Stomach (tissue), 9 donors: ENCODE data around the gene EFHC2. TPM values are rescaled to one million over a fixed set of nuclear protein-coding genes. Genes with fewer than 3 reads are reported as not detected.

Experiments used
- DNase-seq, 2 donors: peaks; one replicate each; pipeline versions ENCODE4 v3.0.0 to v3.0.0-alpha.2; 2013 to 2019
- H3K27ac ChIP-seq, 5 donors: fragments of 200-600 bp in 4 of 5; sonication (generic) in 4 of 5; one replicate each; pipeline ENCODE4 v1.5.1; 2013 to 2019; ENCODE audit warnings: mild to moderate bottlenecking in 1 of 5, moderate library complexity in 1 of 5
- H3K27me3 ChIP-seq, 3 donors: fragments of 200-600 bp; sonication (generic); one replicate each; pipeline ENCODE4 v1.5.1; 2017 to 2019; ENCODE audit warnings: mixed run types in 1 of 3
- H3K36me3 ChIP-seq, 4 donors: fragments of 200-600 bp; sonication (generic); 1 replicate in 3 of 4; 2 replicates in 1 of 4; pipeline ENCODE4 v1.5.1; 2016 to 2019
- H3K4me1 ChIP-seq, 4 donors: fragments of 200-600 bp; sonication (generic); one replicate each; pipeline ENCODE4 v1.5.1; 2016 to 2019
- H3K4me3 ChIP-seq, 4 donors: fragments of 200-600 bp; sonication (generic) in 3 of 4; one replicate each; pipeline ENCODE4 v1.5.1; 2016 to 2019; ENCODE audit warnings: mild to moderate bottlenecking in 1 of 4
- H3K9me3 ChIP-seq, 4 donors: fragments of 200-600 bp; sonication (generic); one replicate each; pipeline ENCODE4 v1.5.1; 2016 to 2019
- EP300 ChIP-seq: sonication (generic); formaldehyde crosslinking; IDR thresholded peaks from one replicate; pipeline ENCODE4 v1.6.1; 2017; ENCODE audit warnings: antibody characterized with exemption
- POLR2A ChIP-seq, 4 donors: fragments of 450-650 bp; IDR thresholded peaks; one replicate each; pipeline ENCODE4 v1.6.1; 2016; ENCODE audit warnings: antibody characterized with exemption in 4 of 4, control low read depth in 2 of 4, mild to moderate bottlenecking in 1 of 4, moderate library complexity in 1 of 4
- POLR2AphosphoS5 ChIP-seq, 3 donors: sonication (generic); formaldehyde crosslinking; IDR thresholded peaks; one replicate each; pipeline ENCODE4 v1.6.1; 2016; ENCODE audit warnings: antibody characterized with exemption in 3 of 3
- WGBS, 5 donors: extraction: QIAGEN DNeasy Blood & Tissue Kit in 3 of 5; methylation state at CpG; one replicate each; pipeline versions ENCODE4 v1.1.5 to v1.1.7; 2013 to 2018; 5-methylcytosine and 5-hydroxymethylcytosine counted together
- intact Hi-C: fragments of 100-400 bp; cut with DNase I; formaldehyde crosslinking; loops from one replicate; pipeline ENCODE4 v1.15.1; 2023; ENCODE audit warnings: low total_unique reads
- polyA plus RNA-seq, 3 donors: library from polyadenylated mRNA; stranded (reverse); fragments of 200-250 nt; gene quantifications; one replicate each; pipeline ENCODE4 v1.2.3, GENCODE V29; 2013
- total RNA-seq, 5 donors: library from RNA; depleted of rRNA; stranded (reverse); fragments of >200 nt; gene quantifications; one replicate each; pipeline versions ENCODE4 v1.1.0 to v1.2.3, GENCODE V29; 2014 to 2016
- TF ChIP-seq, protein P1 (sequence below), 7 experiments: fragments of 450-650 bp in 4 of 7; fragments of 200-600 bp in 3 of 7; sonication (generic) in 3 of 7; IDR thresholded peaks; one replicate each; pipeline ENCODE4 v1.5.1; 2016 to 2019; ENCODE audit warnings: antibody characterized with exemption in 7 of 7, control low read depth in 2 of 7, mild to moderate bottlenecking in 1 of 7
- donor health status: healthy with polysubstance abuse.
- donor health status: Bipolar disorder and iron deficiency.
- donor health status: healthy.

Gene EFHC2
- total and polyA plus RNA-seq, 8 donors: 0.37 to 10.0 (median 1.5) TPM; not detected in 1

DNA sequence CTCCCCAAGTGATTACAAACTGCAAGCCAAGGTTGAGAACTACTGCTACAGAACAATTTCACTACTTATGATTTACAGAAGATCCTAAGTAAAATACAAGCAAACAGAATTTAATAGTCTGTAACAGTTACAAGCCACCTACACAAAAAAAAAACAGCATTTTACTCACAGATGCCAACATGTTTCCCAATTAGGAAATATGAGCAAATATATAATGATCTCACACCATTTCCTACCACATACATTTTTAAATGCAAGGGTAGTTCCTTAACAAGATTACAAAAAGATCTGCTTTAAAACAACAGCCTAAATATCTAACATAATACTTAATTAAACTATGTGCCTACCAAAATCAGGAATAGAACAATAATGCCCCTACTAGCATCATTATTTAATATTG lies 63.4 kb downstream of the EFHC2 start:
- no peak for TF ChIP-seq EP300
- TF ChIP-seq POLR2AphosphoS5 (IDR thresholded peaks at IDR 0.05): no peak
- no peak for TF ChIP-seq POLR2A (IDR thresholded peaks at IDR 0.05)
- TF ChIP-seq, protein P1, sequence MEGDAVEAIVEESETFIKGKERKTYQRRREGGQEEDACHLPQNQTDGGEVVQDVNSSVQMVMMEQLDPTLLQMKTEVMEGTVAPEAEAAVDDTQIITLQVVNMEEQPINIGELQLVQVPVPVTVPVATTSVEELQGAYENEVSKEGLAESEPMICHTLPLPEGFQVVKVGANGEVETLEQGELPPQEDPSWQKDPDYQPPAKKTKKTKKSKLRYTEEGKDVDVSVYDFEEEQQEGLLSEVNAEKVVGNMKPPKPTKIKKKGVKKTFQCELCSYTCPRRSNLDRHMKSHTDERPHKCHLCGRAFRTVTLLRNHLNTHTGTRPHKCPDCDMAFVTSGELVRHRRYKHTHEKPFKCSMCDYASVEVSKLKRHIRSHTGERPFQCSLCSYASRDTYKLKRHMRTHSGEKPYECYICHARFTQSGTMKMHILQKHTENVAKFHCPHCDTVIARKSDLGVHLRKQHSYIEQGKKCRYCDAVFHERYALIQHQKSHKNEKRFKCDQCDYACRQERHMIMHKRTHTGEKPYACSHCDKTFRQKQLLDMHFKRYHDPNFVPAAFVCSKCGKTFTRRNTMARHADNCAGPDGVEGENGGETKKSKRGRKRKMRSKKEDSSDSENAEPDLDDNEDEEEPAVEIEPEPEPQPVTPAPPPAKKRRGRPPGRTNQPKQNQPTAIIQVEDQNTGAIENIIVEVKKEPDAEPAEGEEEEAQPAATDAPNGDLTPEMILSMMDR (IDR thresholded peaks at IDR 0.05): no peak
- H3K4me1 ChIP-seq: no peaks in the 10 kb centered on the region
- no peak overlapping the region for H3K4me3 ChIP-seq

DNA sequence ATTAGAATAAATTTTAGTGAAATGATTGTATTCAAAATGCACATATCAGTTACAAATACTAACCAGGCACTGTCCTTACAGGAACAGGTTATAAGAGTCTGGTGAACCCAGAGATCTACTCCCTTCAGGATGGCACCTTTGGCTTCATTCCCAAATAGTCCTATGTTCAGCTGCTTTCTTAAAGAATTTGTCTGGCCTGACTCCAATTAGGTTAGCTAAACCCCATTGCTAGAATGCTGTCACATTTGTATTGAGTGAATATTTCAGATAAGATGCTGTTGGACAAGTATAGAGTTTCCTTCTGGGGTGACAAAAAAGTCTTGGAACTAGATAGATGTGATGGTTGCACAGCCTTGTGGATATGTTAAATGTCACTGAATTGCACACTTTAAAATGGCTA lies 69.4 kb downstream of the EFHC2 start:
- Histone ChIP-seq H3K27me3 (no peaks in the 10 kb centered on the region), H3K9me3 (no peaks in the 10 kb centered on the region), H3K4me1 (no peaks in the 10 kb centered on the region), H3K27ac (no peak overlapping the region), H3K36me3 (no peaks in the 10 kb centered on the region), H3K4me3 (no peak overlapping the region)
- no peak for DNase-seq
- no peak for TF ChIP-seq POLR2A (IDR thresholded peaks at IDR 0.05)
- TF ChIP-seq EP300: no peak
- intact Hi-C loops: no loop called here

More for the DNA sequence above, 63.4 kb downstream of the EFHC2 start:
- H3K9me3 ChIP-seq: no peaks in the 10 kb centered on the region
- no peaks in the 10 kb centered on the region for H3K27me3 ChIP-seq
- no peaks in the 10 kb centered on the region for H3K36me3 ChIP-seq
- H3K27ac ChIP-seq: no peak overlapping the region
- intact Hi-C loops: no loop called here
- no peak for DNase-seq

DNA sequence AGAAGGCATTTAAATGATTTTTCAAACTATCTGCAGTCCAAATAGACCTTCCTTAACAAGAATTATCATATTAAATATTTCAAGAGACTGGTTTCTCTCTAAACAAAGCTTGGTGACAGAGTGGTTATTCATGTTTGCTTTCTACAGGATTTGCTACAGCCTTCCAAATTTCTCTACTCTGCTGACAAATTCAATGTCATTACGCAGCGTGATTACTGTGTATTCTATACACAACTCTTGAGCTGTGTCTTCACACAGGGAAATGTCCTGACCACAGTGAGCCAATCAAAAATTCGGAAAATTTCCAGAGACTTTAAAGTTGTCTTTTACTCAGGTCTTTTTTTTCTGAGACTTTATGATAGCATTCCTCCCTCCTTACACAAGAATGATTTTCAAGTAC lies 75.6 kb downstream of the EFHC2 start:
- Histone ChIP-seq H3K4me3 (no peak overlapping the region), H3K27ac (no peak overlapping the region), H3K4me1 (no peaks in the 10 kb centered on the region), H3K9me3 (no peaks in the 10 kb centered on the region), H3K36me3 (no peaks in the 10 kb centered on the region), H3K27me3 (no peaks in the 10 kb centered on the region)
- TF ChIP-seq POLR2AphosphoS5 (IDR thresholded peaks at IDR 0.05) (no peak), POLR2A (IDR thresholded peaks at IDR 0.05) (no peak), EP300 (no peak)
- TF ChIP-seq, protein P1 (IDR thresholded peaks at IDR 0.05): no peak
- WGBS, 5 donors: 77 to 86% (median 79%) methylated on average over 3 of the region's 3 CpGs
- intact Hi-C loops: no loop called here
- DNase-seq: no peak

DNA sequence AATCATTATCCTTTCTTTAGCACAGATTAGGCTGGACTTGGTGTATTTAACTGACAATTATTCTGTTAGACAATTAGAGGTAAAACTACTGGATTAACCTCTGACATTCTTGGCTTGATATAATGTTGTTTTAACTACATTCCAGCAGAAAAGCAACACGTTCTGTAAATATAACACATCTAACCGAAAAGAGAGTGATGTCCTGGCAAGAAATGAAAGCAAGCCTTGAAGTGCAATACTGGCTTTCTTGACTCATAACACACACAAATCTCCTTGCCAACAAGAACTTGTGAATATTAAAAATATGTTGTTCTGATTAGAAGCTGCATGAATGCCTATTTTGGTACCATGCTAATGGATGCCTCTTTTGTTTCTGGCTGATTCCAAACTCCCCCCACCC lies 76.4 kb downstream of the EFHC2 start:
- 4 to 43% (median 27%) methylated on average over 2 of the region's 2 CpGs for WGBS, 5 donors

DNA sequence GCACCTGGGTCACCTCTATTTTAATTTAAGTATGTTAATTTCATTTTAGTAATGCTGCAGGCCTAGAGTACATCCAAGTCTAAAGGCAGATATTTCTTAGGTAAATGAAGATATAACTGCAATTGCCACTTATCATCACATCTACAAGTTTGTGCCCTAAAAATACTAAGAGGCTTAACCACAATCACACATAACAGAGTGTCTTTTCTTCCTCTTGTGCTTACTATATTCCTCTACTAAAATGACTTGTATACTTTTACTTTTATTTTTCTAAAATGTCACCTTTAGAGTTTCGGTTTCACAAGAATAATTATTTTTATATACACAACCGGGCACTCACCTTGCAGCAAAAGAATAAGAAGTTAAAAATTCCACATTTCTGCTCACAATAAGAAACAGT lies 77.9 kb downstream of the EFHC2 start:
- DNase-seq: no peak
- no peaks in the 10 kb centered on the region for H3K27me3 ChIP-seq
- TF ChIP-seq, protein P1 (IDR thresholded peaks at IDR 0.05): no peak
- TF ChIP-seq EP300: no peak
- no peak for TF ChIP-seq POLR2A (IDR thresholded peaks at IDR 0.05)
- TF ChIP-seq POLR2AphosphoS5 (IDR thresholded peaks at IDR 0.05): no peak
- 72 to 90% (median 83%) methylated on average over 2 of the region's 2 CpGs for WGBS, 5 donors
- H3K27ac ChIP-seq: no peak overlapping the region
- no peaks in the 10 kb centered on the region for H3K4me1 ChIP-seq
- no peaks in the 10 kb centered on the region for H3K36me3 ChIP-seq
- intact Hi-C loops: no loop called here
- H3K9me3 ChIP-seq: no peaks in the 10 kb centered on the region
- H3K4me3 ChIP-seq: no peak overlapping the region

More for the DNA sequence above, 76.4 kb downstream of the EFHC2 start:
- Histone ChIP-seq H3K27ac (no peak overlapping the region), H3K4me3 (no peak overlapping the region), H3K4me1 (no peaks in the 10 kb centered on the region), H3K9me3 (no peaks in the 10 kb centered on the region), H3K36me3 (no peaks in the 10 kb centered on the region), H3K27me3 (no peaks in the 10 kb centered on the region)
- intact Hi-C loops: no loop called here
- no peak for TF ChIP-seq POLR2A (IDR thresholded peaks at IDR 0.05)
- no peak for TF ChIP-seq EP300
- no peak for TF ChIP-seq POLR2AphosphoS5 (IDR thresholded peaks at IDR 0.05)
- TF ChIP-seq, protein P1 (IDR thresholded peaks at IDR 0.05): no peak
- DNase-seq: no peak
